Activated T-helper 1 cell treated with anti-CD3 and anti-CD28 coated beads, Interleukin-2, amount 50 U/mL, for 16 hours (primary cell): ENCODE results near the gene IGLL5.
"Not testable (repeated sequence)": the region's sequence is repeated elsewhere in the genome, so short reads cannot be mapped to it uniquely, and the experiment has no call there.

ENCODE experiments used
- DNase-seq, 2 donors: peaks; one replicate each; pipeline ENCODE4 v3.0.0-alpha.2; 2020; ENCODE audit warnings: low read depth in 1 of 2, low spot score in 1 of 2

IGLL5 gene

GRCh38 chr22:22914726-22915669, 27.4 kb downstream of the IGLL5 start:
- DNase-seq: no peak

DNA sequence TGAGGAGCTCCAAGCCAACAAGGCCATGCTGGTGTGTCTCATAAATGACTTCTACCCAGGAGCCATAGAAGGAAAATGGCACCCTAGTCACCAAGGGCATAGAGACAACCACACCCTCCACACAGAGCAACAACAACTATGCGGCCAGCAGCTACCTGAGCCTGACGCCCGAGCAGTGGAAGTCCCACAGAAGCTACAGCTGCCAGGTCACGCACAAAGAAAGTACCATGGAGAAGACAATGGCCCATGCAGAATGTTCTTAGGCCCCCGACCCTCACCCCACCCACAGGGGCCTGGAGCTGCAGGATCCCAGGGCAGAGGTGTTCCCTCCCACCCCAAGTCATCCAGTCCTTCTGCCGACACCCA, 28.0 kb downstream of the IGLL5 start:
- no peak for DNase-seq

DNA sequence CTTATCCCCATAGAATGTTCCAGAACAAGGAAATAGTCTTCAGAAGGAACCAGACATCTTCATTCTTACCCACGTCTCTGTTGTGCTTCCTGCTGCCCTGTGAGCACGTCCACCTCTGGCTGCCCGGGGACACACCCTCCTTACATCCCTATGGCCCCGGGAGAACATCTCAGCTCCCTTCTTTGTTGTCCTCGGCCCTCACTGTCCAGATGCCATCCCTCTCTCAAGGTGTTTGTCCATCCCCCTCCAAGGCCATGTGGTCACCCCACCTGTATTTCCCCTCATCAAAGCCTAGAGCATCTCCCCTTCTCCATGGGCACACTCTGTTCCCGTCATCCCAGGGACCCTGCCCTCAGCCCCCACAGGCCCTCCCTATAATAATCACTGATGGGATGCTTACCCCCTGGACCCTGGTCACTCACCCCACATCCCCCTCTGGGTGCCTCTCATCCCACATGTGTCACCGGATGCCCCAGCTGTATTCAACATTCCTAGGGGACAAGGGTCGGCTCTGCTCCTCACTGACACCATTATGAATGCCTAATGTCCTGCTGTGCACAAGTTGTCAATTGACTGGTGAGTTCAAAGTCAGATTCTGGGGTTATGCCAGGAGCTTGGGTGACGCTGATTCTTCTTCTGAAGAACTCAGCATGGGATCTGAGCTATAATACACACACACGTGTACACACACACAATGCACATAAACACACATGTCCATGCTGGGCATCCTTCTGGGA, 28.8 kb downstream of the IGLL5 start:
- DNase-seq: no peak

- DNase-seq: no peak
Measured at GRCh38 chr22:22916952-22917290, 29.3 kb downstream of the IGLL5 start.

DNA sequence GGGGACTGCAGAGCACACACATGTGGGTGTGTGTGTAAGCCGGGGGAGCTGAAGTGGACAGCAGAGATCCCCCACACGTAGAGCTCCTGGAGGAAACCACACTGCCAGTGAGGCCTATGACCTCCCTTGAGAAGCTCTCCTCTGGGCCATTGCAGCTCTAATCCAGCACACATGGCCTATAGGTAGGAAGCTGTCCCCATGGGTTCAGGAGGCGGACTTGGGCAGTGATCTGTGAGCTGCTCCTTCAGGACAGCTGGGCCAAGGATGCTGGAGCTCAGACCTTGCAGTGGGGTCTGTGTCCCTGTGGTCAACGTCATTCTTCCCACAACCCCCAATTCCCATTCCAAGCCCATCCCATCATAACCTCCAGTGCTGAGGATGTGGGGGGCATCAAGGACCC, 29.8 kb downstream of the IGLL5 start:
- DNase-seq: no peak

- DNase-seq: no peak
Measured at GRCh38 chr22:22918297-22918965, 30.8 kb downstream of the IGLL5 start.

- no peak for DNase-seq
Measured at GRCh38 chr22:22919041-22919440, 31.4 kb downstream of the IGLL5 start.

- no peak for DNase-seq
Measured at GRCh38 chr22:22920104-22920654, 32.6 kb downstream of the IGLL5 start.

DNA sequence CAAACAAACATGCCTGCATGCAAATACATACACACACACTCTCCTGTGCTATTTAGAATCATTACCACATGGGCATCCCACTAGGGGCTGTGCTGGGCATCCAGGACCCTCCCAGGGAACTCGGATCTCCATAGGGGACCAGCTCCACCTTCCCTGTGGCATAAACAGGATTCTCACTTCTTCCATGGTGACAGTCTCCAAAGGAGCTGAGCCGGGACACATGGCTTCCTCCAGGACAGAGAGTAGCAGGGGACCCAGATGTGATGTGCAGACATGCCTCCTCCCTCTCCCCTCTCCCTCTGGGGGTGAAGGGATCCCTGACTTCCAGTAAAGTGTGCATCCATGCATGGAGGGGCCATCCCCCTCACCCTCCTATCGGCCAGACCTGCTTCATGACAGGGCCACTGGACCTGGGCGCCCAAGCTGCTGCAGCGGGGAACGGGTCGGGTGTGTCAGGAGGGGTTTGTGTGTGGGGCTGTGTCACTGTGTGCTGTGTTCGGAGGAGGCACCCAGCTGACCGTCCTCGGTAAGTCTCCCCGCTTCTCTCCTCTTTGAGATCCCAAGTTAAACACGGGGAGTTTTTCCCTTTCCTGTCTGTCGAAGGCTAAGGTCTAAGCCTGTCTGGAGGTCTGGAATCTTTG, 33.4 kb downstream of the IGLL5 start:
- DNase-seq: no peak

DNA sequence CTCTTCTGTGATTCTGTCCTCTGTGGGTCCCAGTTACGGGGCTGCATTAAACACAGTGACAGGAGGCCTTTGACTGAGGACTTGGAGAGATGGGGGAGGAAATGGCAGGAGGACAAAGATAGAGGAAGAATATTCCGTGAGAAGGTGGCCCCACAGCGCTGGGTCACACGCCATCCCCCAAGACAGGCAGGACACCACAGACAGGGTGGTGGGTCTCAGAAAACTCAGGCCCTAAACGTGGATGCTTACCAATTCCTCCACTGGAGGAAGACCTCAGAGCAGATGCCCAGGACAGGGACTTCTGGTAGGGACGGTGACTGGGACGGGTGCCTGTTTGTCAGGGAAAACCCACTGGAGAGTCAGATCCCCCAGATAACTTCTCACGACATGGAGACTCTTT, 34.0 kb downstream of the IGLL5 start:
- DNase-seq: no peak

DNA sequence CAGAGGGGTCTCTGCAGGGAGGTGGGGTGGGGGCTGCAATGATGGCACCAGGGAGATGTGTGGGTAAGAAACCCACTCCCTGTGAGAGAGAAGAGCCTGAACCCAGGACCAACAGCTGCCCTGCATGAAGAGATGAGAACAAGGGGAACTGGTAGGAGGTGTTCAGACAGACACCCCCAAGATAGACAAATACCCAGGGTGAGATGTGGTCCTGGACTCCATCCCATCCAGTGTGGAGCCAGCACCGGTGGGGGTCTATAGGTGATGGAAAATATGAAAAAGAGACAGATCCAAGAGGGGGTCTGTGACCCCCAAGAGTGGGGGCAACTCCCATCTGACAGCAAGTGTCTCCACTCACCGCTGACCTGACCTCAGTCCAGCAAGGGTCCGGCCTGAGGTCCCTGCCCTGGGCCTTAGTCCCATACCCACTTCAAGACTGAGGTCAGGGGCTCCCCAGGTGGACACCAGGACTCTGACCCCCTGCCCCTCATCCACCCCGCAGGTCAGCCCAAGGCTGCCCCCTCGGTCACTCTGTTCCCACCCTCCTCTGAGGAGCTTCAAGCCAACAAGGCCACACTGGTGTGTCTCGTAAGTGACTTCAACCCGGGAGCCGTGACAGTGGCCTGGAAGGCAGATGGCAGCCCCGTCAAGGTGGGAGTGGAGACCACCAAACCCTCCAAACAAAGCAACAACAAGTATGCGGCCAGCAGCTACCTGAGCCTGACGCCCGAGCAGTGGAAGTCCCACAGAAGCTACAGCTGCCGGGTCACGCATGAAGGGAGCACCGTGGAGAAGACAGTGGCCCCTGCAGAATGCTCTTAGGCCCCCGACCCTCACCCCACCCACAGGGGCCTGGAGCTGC, 34.7 kb downstream of the IGLL5 start:
- DNase-seq: not testable (repeated sequence)

DNA sequence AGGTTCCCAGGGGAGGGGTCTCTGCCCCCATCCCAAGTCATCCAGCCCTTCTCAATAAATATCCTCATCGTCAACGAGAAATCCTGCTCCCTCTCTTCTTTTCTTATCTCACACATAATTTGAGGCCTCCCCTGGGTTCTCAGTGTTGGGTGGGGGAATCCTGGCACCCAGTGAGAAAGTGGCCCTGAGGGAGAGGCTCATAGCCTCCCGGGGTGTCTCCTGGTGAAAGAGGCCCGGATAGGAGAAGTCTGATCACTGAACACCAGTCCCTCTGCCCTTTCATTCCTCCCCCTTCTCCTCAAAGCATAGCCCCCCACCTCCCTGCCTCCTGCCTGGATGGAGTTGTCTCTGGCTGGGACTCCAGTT, 35.3 kb downstream of the IGLL5 start:
- DNase-seq: no peak

DNA sequence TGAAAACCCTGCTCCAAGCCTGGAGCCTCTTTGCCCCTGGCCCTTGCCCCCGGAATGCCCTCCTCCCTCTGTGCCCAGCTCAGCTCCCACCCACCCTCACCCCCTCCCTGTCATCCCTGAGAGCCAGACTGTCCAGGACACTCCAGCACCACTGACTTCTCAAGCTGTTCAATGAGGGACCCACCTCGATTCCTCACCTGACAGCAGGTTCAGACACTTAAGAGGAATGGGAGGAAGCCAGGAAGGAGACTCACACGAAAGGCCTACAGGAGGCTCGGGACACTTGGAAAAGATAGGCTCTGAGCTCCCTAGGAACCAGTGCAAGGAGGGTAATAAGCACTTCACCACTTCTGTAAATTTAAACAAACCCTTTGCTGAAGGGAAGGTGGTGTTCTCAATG, 35.8 kb downstream of the IGLL5 start:
- DNase-seq: no peak

GRCh38 chr22:22923930-22924329, 36.3 kb downstream of the IGLL5 start:
- DNase-seq: no peak

- DNase-seq: no peak
Measured at GRCh38 chr22:22924369-22925145, 36.9 kb downstream of the IGLL5 start.

GRCh38 chr22:22925146-22925804, 37.7 kb downstream of the IGLL5 start:
- no peak for DNase-seq

DNA sequence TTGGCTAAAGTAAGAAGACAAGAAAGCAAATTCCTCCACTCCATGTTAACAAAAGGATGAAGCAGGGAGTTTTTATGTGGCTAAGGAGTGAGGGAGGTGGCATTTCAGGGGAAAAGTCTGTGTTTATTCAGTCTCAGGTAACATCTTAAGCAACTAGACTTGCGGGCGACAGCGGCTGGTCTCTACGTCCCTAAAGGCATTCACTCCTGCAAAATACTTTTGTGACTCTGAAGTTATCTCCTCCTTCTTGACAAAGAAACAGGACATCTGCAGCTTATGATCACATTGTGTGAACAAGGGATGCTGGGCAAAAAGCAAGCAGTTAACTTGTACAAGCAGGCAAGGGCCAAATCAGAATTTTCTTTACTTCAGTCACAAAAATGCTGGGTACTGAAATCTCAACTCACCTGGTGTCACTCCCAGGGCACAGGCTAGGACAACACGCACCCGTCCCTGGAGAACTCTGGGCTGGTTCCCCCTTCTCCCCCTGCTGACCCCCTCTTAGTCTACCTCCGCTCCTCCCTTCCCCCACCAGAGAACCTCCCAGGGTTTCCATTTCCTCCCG, 38.3 kb downstream of the IGLL5 start:
- no peak for DNase-seq

DNA sequence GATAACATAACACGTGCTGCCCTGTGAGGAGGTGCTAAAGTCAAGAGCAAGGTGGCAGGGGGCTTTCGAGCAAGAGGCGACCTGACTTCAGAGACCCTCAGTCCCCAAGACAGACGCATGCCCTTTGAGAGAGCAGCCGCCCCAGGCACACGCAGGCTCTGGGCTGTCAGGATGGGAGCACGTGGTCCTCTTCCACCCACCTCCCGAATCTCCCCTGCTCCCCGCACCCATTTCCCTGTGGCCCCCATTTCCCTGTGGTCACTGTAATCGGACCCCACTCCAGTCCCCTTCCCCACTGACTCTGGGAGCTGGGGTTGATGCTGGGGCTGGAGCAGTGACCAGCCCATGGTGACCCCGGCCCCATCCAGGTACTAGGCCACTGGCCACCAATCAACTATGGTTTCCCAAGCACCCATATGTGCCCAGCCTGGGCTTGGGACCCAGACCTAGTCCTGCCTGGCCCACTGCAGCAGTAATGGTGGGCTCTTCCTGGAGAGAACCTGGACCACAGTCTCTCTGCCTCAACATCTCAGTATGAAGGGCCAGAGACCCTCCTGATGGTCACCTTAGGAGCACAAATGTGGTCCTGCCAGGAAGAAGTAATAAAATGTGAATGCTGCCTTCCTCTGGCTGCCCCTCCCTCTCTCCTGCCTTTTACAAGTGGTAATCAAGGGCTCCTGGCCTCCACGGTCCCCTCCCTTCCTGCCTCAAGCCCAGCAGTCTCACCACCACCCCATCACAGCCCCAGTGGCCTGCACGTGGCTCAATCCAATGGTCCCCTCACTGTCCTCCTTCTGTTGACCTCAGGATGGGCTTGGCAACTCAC, 39.0 kb downstream of the IGLL5 start:
- DNase-seq: no peak
